HCT116 (cell line): ENCODE results near the gene PSORS1C1. TPM values are rescaled to one million over a fixed set of nuclear protein-coding genes. Genes with fewer than 3 reads are reported as not detected.
A peak's percentile ranks its signal among the peaks of the same experiment; 100 is the strongest.

Experiments
- ATAC-seq: fragments of 200-7000 bp; cut with Tn5 transposase; 2 replicates; pipeline ENCODE4 v1.9.1; 2020; ENCODE audit warnings: mild to moderate bottlenecking, moderate library complexity
- BruUV-seq: library from RNA; stranded (reverse); fragments of 400-500 nt; replicated peaks from 2 replicates; lab custom pipeline; 2021; lab: Mats Ljungman, UMichigan
- CTCF ChIA-PET: fragments of 300-600 bp; sonication (Branson Sonifier 250); formaldehyde crosslinking; loops from one replicate; lab custom pipeline; 2021; ENCODE audit warnings: antibody characterized with exemption; lab: Charles Lee
- POLR2A ChIA-PET: fragments of 300-600, 350-600 bp; sonication (Branson Sonifier 250); formaldehyde crosslinking; loops from one replicate; lab custom pipeline; 2021; ENCODE audit warnings: antibody characterized with exemption; lab: Charles Lee
- RAD21 ChIA-PET, 2 experiments: fragments of 300-600 bp; sonication (Branson Sonifier 250); formaldehyde crosslinking; loops; one replicate each; lab custom pipeline; 2023; ENCODE audit warnings: low total read pairs in 2 of 2; ENCODE audit not compliant: uncharacterized antibody in 2 of 2, unreplicated experiment in 2 of 2, low non-redundant PET in 1 of 2; lab: Charles Lee
- DNase-seq: peaks from one replicate; pipeline ENCODE4 v3.0.0-alpha.2; 2010; ENCODE audit warnings: low read depth, low spot score
- H2AFZ ChIP-seq: fragments of 200-600 bp; shearing (Covaris generic), sonication (generic); 2 replicates; pipeline ENCODE4 v1.6.1; 2017; ENCODE audit warnings: low read depth, mixed run types, mixed read lengths, antibody characterized with exemption, low read length; ENCODE audit not compliant: poor library complexity, severe bottlenecking
- H3K27ac ChIP-seq: 2 replicates; pipeline ENCODE4 v1.5.1; 2012; ENCODE audit warnings: low read depth, low read length
- H3K27me3 ChIP-seq: fragments of 200-600 bp; sonication (generic); 2 replicates; pipeline ENCODE4 v1.6.1; 2016; ENCODE audit warnings: mixed run types, low read length, mixed read lengths; ENCODE audit not compliant: insufficient read depth
- H3K36me3 ChIP-seq, 2 experiments: fragments of 200-500 bp in 1 of 2; fragments of 200-600 bp in 1 of 2; sonication (Bioruptor generic) in 1 of 2; sonication (generic) in 1 of 2; 2 replicates each; pipeline versions ENCODE4 v1.5.1 to v1.6.1; 2014 to 2016; ENCODE audit warnings: low read length in 2 of 2, inconsistent platforms in 1 of 2, mixed read lengths in 1 of 2, mixed run types in 1 of 2; ENCODE audit not compliant: insufficient read depth in 2 of 2, control insufficient read depth in 1 of 2
- H3K4me1 ChIP-seq, 2 experiments: fragments of 200-600 bp in 1 of 2; sonication (generic) in 1 of 2; 2 replicates each; pipeline versions ENCODE4 v1.5.1 to v1.6.1; 2012 to 2017; ENCODE audit warnings: low read length in 2 of 2, inconsistent platforms in 1 of 2, mild to moderate bottlenecking in 1 of 2, mixed read lengths in 1 of 2, mixed run types in 1 of 2, moderate library complexity in 1 of 2; ENCODE audit not compliant: insufficient read depth in 2 of 2, control insufficient read depth in 1 of 2
- H3K4me2 ChIP-seq: fragments of 200-600 bp; sonication (generic); 2 replicates; pipeline ENCODE4 v1.6.1; 2017; ENCODE audit warnings: mixed run types, low read length, mixed read lengths
- H3K4me3 ChIP-seq, 2 experiments: fragments of 200-600 bp in 1 of 2; sonication (generic) in 1 of 2; replicated peaks in 1 of 2; 2 replicates each; pipeline ENCODE4 v1.5.1; 2011 to 2016; ENCODE audit warnings: low read length in 2 of 2, control low read depth in 1 of 2, low read depth in 1 of 2, mild to moderate bottlenecking in 1 of 2, mixed read lengths in 1 of 2, mixed run types in 1 of 2
- H3K79me2 ChIP-seq: fragments of 200-600 bp; sonication (generic); 2 replicates; pipeline ENCODE4 v1.6.1; 2017; ENCODE audit warnings: mild to moderate bottlenecking, mixed run types, low read length, moderate library complexity, mixed read lengths; ENCODE audit not compliant: insufficient read depth
- H3K9ac ChIP-seq: fragments of 200-600 bp; sonication (generic); 2 replicates; pipeline ENCODE4 v1.6.1; 2016; ENCODE audit warnings: low read length, mixed read lengths
- H3K9me2 ChIP-seq: fragments of 200-600 bp; sonication (generic), shearing (Covaris generic); 2 replicates; pipeline ENCODE4 v1.6.1; 2017; ENCODE audit warnings: mixed run types, mild to moderate bottlenecking, moderate library complexity; ENCODE audit not compliant: insufficient read depth
- H3K9me3 ChIP-seq, 2 experiments: fragments of 200-500 bp in 1 of 2; fragments of 200-600 bp in 1 of 2; sonication (Bioruptor generic) in 1 of 2; sonication (generic) in 1 of 2; 2 replicates each; pipeline ENCODE4 v1.6.1; 2014 to 2017; ENCODE audit warnings: low read length in 2 of 2, mixed read lengths in 2 of 2, inconsistent platforms in 1 of 2, low read depth in 1 of 2, mild to moderate bottlenecking in 1 of 2, mixed run types in 1 of 2, moderate library complexity in 1 of 2; ENCODE audit not compliant: control insufficient read depth in 1 of 2, insufficient read depth in 1 of 2
- H4K20me1 ChIP-seq: fragments of 200-600 bp; sonication (generic), shearing (Covaris generic); 2 replicates; pipeline ENCODE4 v1.6.1; 2017; ENCODE audit warnings: mixed run types, mild to moderate bottlenecking, moderate library complexity; ENCODE audit not compliant: insufficient read depth
- ATF3 ChIP-seq: IDR thresholded peaks from 2 replicates; pipeline ENCODE4 v1.6.1; 2012
- CBX3 ChIP-seq: IDR thresholded peaks from 2 replicates; pipeline ENCODE4 v1.6.1; 2012; ENCODE audit warnings: low read depth
- CEBPB ChIP-seq: IDR thresholded peaks from 2 replicates; pipeline ENCODE4 v1.6.1; 2012; ENCODE audit warnings: low read depth
- EGR1 ChIP-seq: IDR thresholded peaks from 2 replicates; pipeline ENCODE4 v1.6.1; 2012; ENCODE audit warnings: low read depth
- ELF1 ChIP-seq: IDR thresholded peaks from 2 replicates; pipeline ENCODE4 v1.6.1; 2012; ENCODE audit warnings: low read depth, borderline replicate concordance
- EZH2 ChIP-seq: fragments of 200-600 bp; sonication (generic); IDR thresholded peaks from 2 replicates; pipeline ENCODE4 v1.6.1; 2017; ENCODE audit warnings: antibody characterized with exemption, mixed run types
- EZH2phosphoT487 ChIP-seq: fragments of 200-600 bp; IDR thresholded peaks from 2 replicates; pipeline ENCODE4 v1.6.1; 2018; ENCODE audit warnings: antibody characterized with exemption, borderline replicate concordance
- FOSL1 ChIP-seq: IDR thresholded peaks from 2 replicates; pipeline ENCODE4 v1.6.1; 2012; ENCODE audit warnings: low read depth
- JUND ChIP-seq: IDR thresholded peaks from 2 replicates; pipeline ENCODE4 v1.6.1; 2012
- POLR2AphosphoS5 ChIP-seq: IDR thresholded peaks from 2 replicates; pipeline ENCODE4 v1.6.1; 2011; ENCODE audit warnings: mild to moderate bottlenecking, low read depth, low read length, moderate library complexity
- SIN3A ChIP-seq: IDR thresholded peaks from 2 replicates; pipeline ENCODE4 v1.6.1; 2012; ENCODE audit warnings: low read depth
- SP1 ChIP-seq: IDR thresholded peaks from 2 replicates; pipeline ENCODE4 v1.6.1; 2012; ENCODE audit warnings: low read depth
- TCF7L2 ChIP-seq: IDR thresholded peaks from 2 replicates; pipeline ENCODE4 v1.7.0; 2011; ENCODE audit warnings: borderline replicate concordance, inconsistent platforms; ENCODE audit not compliant: insufficient read depth, insufficient read length; ENCODE audit errors: extremely low read depth
- ZBTB33 ChIP-seq: IDR thresholded peaks from 2 replicates; pipeline ENCODE4 v1.6.1; 2011; ENCODE audit warnings: mild to moderate bottlenecking, low read length, moderate library complexity; ENCODE audit not compliant: insufficient replicate concordance; ENCODE audit errors: extremely low read depth
- ZFX ChIP-seq: fragments of 450-650 bp; IDR thresholded peaks from 2 replicates; pipeline ENCODE4 v1.6.1; 2017
- intact Hi-C: fragments of 100-400 bp; cut with micrococcal nuclease; formaldehyde crosslinking; loops from 2 replicates; pipeline ENCODE4 v1.10.0; 2022
- total RNA-seq: library from RNA; stranded (reverse); gene quantifications from one replicate; pipeline ENCODE4 v1.2.1, GENCODE V29; 2021; ENCODE audit not compliant: unreplicated experiment
- TF ChIP-seq, protein P1 (sequence below), 3 experiments: fragments of 200-600 bp in 1 of 3; sonication (generic) in 1 of 3; IDR thresholded peaks in 2 of 3; conservative IDR thresholded peaks in 1 of 3; 2 replicates each; pipeline ENCODE4 v1.5.1; 2012 to 2017; ENCODE audit warnings: low read depth in 2 of 3, low read length in 2 of 3, antibody characterized with exemption in 1 of 3, borderline replicate concordance in 1 of 3, control low read depth in 1 of 3, mild to moderate bottlenecking in 1 of 3, mixed read lengths in 1 of 3, mixed run types in 1 of 3, moderate library complexity in 1 of 3; ENCODE audit not compliant: insufficient read depth in 1 of 3
- TF ChIP-seq, protein P2 (sequence below): IDR thresholded peaks from 2 replicates; pipeline ENCODE4 v1.6.1; 2012
- TF ChIP-seq, protein P3 (sequence below): IDR thresholded peaks from 2 replicates; pipeline ENCODE4 v1.6.1; 2012; ENCODE audit warnings: low read depth

The PSORS1C1 gene
- total RNA-seq, 1 experiment from 2014 or later: 9.8 TPM

DNA sequence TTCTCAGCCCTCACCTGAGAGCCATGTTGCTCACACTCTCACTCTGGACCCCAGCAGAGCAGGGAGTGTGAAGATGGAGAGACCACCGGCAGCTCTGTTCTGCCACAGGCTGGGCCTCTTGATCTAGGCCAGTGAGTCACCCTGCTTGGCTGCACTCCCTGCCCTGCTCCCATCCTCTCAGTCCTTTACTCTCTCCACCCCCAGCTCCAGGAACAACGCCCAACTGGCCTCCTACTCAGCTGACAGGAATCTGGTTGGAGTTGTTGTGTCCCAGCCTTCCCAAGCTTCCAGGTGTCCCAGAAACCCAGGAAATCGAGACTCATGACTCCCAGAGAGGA lies at the start of gene PSORS1C1 (continued):
- TF ChIP-seq SIN3A: peak; percentile 17; the same call in 1 of the 2 replicates
- no peak for TF ChIP-seq EZH2
- TF ChIP-seq EZH2phosphoT487: no peak
- no peak for TF ChIP-seq ELF1
- TF ChIP-seq ATF3: no peak
- peak; percentile 83 for TF ChIP-seq JUND

- no peaks in the 10 kb centered on the region for H3K36me3 ChIP-seq
- intact Hi-C loops: no loop called here
- no peaks in the 10 kb centered on the region for H4K20me1 ChIP-seq
- H3K9me2 ChIP-seq: no peaks in the 10 kb centered on the region
- no peak overlapping the region for H2AFZ ChIP-seq
- H3K9me3 ChIP-seq: no peaks in the 10 kb centered on the region
- H3K4me3 ChIP-seq: no peak overlapping the region
- RAD21 ChIA-PET: no interaction called here
- no peak overlapping the region for H3K4me2 ChIP-seq
- no peaks in the 10 kb centered on the region for H3K27me3 ChIP-seq
- TF ChIP-seq SP1 (no peak), POLR2AphosphoS5 (no peak), ZFX (no peak), ZBTB33 (no peak), SIN3A (no peak), FOSL1 (no peak), CEBPB (no peak), ELF1 (no peak), EZH2phosphoT487 (no peak), EZH2 (no peak), TCF7L2 (no peak), EGR1 (no peak), CBX3 (no peak), ATF3 (no peak)
- TF ChIP-seq, protein P1, sequence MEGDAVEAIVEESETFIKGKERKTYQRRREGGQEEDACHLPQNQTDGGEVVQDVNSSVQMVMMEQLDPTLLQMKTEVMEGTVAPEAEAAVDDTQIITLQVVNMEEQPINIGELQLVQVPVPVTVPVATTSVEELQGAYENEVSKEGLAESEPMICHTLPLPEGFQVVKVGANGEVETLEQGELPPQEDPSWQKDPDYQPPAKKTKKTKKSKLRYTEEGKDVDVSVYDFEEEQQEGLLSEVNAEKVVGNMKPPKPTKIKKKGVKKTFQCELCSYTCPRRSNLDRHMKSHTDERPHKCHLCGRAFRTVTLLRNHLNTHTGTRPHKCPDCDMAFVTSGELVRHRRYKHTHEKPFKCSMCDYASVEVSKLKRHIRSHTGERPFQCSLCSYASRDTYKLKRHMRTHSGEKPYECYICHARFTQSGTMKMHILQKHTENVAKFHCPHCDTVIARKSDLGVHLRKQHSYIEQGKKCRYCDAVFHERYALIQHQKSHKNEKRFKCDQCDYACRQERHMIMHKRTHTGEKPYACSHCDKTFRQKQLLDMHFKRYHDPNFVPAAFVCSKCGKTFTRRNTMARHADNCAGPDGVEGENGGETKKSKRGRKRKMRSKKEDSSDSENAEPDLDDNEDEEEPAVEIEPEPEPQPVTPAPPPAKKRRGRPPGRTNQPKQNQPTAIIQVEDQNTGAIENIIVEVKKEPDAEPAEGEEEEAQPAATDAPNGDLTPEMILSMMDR (IDR thresholded peaks at IDR 0.05 in 2 of 3, conservative IDR thresholded peaks at IDR 0.05 in 1 of 3; ENCODE audit: borderline replicate concordance in 1 of 3, insufficient read depth in 1 of 3, low read depth in 2 of 3, low read length in 2 of 3): no peak
- TF ChIP-seq, protein P2, sequence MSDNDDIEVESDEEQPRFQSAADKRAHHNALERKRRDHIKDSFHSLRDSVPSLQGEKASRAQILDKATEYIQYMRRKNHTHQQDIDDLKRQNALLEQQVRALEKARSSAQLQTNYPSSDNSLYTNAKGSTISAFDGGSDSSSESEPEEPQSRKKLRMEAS: no peak
- TF ChIP-seq, protein P3, sequence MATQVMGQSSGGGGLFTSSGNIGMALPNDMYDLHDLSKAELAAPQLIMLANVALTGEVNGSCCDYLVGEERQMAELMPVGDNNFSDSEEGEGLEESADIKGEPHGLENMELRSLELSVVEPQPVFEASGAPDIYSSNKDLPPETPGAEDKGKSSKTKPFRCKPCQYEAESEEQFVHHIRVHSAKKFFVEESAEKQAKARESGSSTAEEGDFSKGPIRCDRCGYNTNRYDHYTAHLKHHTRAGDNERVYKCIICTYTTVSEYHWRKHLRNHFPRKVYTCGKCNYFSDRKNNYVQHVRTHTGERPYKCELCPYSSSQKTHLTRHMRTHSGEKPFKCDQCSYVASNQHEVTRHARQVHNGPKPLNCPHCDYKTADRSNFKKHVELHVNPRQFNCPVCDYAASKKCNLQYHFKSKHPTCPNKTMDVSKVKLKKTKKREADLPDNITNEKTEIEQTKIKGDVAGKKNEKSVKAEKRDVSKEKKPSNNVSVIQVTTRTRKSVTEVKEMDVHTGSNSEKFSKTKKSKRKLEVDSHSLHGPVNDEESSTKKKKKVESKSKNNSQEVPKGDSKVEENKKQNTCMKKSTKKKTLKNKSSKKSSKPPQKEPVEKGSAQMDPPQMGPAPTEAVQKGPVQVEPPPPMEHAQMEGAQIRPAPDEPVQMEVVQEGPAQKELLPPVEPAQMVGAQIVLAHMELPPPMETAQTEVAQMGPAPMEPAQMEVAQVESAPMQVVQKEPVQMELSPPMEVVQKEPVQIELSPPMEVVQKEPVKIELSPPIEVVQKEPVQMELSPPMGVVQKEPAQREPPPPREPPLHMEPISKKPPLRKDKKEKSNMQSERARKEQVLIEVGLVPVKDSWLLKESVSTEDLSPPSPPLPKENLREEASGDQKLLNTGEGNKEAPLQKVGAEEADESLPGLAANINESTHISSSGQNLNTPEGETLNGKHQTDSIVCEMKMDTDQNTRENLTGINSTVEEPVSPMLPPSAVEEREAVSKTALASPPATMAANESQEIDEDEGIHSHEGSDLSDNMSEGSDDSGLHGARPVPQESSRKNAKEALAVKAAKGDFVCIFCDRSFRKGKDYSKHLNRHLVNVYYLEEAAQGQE: no peak
- TF ChIP-seq, all 23 proteins: peak for 0
- H3K4me1 ChIP-seq: peaks cover 4 to 7% of the 10 kb centered on the region in 2 experiments; a peak in 3 of 4 replicates
- ATAC-seq: no peak
- no peak for DNase-seq
- ChIA-PET POLR2A (no interaction called here), CTCF (no interaction called here)
- BruUV-seq: no TSS peak
- H3K9ac ChIP-seq: no peak overlapping the region
- H3K79me2 ChIP-seq: no peaks in the 10 kb centered on the region
- H3K27ac ChIP-seq: no peak overlapping the region
These were observed 49.0 kb upstream of the PSORS1C1 start for GRCh38 chr6:31065556-31065955.
